NCI-H345 treated with DMSO at 0.1 percent for 48 hours (cell line): Measurements from ENCODE around the gene PHACTR3.

Source experiments
- DNase-seq: peaks from one replicate; lab custom pipeline; 2025; ENCODE audit not compliant: unreplicated experiment; lab: John Stamatoyannopoulos, UW

Gene PHACTR3

DNA sequence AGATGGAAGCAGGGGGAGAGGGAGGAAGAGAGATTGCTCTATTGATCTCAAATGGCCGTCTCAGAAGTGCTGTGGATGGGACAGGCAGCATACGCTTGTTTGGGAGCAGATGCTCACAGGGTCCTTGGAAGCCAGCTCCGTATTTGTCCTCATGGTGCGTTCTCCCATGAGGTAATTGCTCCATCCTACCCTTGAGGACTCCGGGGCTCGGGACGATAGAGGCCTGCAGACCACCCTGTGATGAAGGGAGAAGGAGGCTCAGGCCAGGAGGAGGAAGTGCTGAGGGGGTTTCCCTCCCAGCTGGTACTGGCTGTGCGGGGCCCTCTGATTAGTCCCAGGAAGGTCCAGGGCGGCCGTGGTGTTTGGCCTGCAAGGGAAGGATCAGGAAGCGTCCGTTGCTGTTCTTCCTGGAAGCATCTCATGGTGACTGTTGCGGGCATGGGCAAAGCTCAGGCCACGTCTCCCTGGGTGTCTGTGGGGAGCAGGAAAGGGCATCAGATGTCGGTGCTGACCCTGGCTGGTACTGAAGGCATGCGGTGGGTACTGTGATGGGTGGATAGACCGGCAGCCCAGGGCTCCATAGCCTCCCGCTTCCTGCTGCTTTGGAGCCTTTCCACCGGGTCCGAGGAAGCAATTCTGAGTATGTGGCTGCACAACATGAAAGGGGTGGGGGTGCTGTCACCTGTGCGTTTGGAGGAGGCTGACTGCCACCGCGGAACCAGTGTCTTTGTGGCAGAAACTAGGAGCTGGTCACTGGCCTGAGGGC is 170.8 kb downstream of the PHACTR3 start:
- DNase-seq: no peak

DNA sequence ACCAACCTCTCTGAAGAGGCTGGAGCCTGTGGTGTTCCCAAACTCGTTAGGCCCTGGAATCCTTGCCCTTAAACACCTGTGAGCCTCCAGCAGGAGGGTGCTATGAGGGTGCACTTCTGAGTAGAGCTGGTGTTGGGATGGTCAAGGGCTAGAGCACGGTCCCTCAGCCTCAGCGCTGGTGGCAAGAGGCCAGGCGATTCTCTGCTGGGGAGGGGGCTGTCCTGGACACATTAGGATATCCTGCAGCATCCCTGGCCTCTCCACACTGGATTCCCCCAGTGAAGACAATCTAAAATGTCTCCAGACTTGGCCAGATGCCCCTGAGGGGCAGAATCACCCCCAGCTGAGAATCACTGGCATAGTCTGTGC is 171.3 kb downstream of the PHACTR3 start:
- DNase-seq: no peak

- DNase-seq: no peak
Measured at GRCh38 chr20:59776059-59776603, 171.8 kb downstream of the PHACTR3 start.

DNA sequence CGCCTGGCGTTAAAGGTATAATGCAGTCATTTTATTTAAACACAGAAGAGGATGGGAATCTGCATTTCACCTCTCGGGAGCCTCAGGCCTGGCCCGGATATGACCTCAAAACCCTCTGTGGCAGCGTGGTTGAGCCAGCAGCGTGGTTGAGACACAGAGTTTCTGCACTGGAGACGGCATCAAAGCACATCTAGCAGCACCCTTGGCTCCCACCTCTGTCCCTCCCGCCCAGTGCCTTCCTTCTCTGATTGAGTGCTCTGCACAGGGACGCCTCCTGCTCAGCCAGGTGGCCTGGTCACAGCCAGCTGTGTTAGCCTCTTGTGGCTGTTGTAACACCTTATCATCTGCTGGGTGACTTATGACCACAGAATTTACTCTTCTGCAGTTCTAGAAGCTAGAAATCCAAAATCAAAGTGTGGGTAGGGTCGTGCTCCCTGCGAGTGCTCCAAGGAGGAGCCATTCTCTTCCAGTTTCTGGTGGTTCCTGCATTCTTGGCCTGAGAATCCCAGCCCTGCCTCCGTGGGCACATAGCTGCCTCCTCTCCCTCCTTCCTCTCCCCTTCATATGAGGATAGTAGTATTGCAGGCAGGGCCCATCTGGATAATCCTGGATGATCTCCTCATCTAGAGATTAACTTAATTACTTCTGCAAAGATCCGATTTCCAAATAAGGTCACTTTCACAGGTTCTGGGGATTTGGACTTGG is 172.4 kb downstream of the PHACTR3 start:
- DNase-seq: no peak

DNA sequence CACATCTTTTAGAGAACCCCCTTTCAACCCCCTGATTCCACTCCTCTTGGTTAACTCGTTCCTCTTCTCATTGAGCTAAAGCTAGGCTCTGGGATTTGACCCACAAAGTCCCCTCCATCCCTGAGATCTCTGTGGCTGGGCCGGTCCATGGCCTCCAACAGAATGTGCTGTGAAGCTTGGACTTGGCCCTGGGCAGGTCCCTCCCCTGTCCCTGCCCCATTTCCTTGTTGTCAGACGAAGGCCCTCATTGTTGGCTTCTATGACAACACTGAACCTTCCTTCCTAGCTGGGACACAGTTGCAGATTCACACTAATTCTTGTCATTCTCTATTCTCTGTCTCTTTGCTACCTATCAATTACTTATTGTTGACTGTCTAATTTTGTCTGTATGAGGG is 173.0 kb downstream of the PHACTR3 start:
- no peak for DNase-seq

DNA sequence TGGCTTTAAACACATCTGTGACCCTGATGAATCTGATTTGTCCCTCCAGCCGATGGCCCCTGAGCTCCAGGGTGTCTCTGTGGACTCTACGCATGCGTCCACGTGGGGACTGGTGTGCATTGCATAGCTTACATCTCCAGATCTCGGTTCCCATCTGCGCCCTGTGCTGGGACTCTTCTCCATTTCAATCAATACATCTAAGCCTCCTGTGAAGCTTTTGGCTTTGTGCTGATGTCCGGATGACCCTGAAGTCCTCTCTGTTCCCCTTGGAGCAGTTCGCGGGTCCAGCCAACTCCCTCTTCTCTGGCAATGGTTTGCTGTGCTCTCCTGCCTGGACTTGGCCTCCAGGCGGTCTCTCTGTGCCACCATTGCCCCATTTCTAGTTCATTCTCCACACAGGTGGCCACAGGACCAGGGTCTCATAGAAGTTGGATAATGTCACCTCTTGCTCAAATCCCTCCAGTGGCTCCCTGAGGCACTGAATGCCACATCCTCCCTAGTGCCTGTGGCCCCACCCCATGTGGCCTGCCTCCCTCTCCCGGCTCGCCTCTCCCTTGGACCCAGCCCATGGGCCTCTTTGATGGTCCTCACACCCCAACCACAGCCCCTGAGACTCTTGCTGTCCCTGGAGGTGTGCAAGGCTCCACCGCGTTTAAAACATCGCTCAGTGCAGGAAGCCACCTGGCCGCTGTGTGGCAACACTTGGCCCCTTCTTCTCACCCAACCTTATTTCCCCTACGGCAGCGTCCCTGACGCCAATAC is 173.7 kb downstream of the PHACTR3 start:
- DNase-seq: no peak

GRCh38 chr20:59778615-59779200 is 174.4 kb downstream of the PHACTR3 start:
- DNase-seq: no peak

DNA sequence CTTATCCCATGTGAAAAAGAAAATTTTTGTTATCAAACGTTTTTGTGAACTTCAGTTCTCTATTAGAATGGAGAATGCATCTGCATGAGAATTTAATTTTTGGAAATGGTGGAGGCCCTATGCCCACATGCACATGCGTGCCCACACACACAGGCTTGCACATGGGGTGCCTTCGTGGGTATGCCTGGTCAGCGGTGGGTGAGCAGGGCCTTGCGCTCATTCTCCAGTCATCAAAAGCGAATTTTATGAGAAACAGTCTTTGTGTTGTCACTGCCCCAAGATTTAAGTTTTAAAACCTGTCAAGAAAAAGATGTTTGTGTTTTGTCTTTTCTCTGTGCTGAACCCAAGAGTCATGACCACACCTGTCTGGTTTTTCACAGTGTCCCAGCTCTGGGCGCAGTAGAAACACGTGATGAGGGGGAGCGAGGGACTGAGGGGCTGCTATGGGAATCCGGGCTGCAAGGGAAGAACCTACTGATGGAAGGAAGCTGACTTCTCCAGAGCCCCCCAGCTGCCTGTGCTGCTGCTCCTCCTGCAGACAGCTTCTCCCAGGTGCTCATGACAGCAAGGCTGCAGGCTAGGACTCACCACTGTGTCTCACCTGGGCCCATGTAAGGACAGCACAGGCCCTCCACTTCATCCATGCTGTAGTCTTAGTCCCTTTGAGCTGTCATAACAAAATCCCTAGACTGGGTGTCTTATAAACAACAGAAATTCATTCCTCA is 175.5 kb downstream of the PHACTR3 start:
- DNase-seq: no peak

DNA sequence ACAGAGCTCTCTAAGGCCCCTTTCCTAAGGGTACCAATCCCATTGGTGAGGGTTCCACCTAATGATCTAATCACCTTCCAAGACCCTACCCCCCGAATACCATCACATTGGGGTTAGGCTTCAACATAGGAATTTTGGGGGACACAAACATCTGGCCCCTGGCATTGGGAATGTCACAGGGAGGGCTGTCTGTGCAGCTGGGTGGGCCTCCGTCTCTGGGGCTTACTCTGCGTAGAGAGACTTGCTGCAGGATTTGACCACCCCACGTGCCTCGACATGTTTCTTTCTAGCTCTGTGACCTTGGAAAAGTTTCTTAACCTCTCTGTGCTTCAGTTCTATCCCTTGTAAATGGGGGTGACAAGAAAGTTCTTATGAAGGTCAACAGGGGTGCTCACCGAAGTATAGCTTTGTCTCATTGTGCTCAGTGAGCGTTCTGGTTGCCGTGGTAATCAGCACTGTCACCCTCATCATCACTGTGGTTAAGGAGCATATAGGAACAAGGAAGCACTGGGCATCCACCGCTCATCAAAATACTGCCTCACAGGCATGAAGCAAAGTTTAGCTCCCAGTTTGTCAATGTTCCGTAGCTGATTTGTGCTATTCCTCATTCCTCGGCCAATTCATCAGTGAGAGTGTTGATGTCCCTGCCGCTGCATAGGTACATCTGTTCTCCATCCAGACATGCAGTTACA is 176.3 kb downstream of the PHACTR3 start:
- no peak for DNase-seq

- no peak for DNase-seq
Measured at GRCh38 chr20:59781226-59781625, 176.9 kb downstream of the PHACTR3 start.

DNA sequence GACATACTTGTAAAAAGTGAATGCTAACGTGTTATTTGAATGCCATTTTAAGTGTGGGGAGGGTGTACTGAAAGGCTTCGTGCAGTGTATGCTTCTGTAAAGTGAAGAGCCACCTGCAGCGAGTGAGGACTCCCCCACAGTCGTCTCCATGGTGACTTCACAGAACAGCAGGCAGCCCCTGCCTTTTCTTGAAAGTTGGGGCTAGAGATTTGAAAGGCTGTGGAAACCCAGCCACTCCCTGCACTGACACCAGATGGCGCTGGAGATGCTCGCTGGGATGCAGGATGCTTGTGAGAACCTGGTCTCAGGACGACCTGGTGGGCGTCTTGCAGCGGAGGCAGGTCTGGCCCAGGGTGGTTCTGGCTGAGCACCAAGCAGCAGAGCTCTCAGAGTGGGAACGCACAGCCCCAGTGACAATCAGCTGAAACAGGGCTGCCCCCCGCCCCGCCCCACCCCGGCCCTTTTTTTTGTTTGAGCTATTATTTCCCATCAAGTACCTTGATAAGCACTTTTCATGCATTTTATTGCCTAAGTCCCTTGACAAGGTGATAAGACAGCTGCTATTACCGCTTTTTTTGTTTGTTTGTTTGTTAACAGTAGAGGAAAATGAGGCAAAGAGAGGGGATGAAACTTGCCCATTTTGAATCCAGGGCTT is 178.8 kb downstream of the PHACTR3 start:
- DNase-seq: peak; percentile 21

- DNase-seq: no peak
Measured at GRCh38 chr20:59783641-59784010, 179.3 kb downstream of the PHACTR3 start.

DNA sequence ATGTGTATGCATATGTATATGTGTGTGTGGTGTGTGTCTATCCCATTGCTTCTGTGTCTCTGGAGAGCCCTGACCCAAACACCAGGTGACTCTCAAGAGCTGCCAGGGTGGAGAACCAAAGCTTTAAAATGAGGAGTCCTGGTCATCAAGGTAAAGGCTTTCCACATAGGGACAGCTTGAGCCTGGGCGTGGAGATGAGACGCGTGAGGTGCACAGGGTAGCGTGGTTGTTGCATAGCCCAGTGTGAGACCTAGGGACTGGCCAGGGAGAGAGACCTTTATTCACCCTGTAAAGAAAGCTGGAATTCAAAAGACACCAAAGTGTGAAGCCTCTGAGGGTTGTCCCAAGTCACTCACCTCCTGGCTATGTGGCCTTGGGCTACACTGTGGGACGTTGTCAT is 180.0 kb downstream of the PHACTR3 start:
- no peak for DNase-seq

DNA sequence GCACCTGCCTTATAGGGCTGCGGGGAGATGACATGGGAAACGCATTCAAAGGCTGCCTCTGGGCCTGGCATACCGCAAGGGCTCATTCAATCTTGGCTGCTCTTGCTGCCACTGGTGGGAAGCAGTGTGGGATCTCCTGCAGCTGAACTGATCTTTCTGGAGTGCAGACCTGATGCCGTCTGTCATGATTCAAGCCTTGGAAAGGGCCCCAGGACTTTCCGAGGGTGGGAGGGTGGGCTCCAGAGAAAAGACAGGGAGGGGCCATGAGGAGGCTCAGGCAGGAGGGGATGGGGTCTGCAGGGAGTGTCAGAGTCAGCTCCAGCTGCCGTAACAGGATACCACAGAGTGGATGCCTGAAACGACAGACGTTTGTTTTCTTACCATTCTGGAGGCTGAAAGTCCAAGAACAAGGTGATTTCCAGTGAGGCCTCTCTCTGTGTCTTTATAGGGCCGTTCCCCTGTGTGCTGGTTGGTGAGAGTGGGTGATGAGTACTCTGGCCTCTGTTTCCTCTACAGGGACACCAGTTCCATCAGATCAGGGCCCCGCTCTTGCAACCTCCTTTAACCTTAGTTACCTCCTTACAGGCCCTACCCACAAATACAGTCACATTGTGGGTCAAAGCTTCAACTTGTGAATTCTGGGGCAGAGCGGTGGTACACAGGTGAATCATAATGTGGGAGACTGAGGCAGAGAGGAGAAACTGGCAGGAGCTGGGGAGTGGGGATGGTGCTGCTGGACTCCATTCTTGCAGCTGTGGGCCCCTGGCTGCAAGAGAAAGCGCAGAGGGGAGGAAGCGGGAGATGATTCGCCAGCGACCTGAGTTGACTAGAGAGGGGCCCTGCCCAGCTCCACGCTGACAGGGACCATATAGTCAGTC is 180.7 kb downstream of the PHACTR3 start:
- no peak for DNase-seq

- no peak for DNase-seq
Measured at GRCh38 chr20:59785669-59785959, 181.3 kb downstream of the PHACTR3 start.

GRCh38 chr20:59785986-59786795 is 181.9 kb downstream of the PHACTR3 start:
- DNase-seq: no peak

DNA sequence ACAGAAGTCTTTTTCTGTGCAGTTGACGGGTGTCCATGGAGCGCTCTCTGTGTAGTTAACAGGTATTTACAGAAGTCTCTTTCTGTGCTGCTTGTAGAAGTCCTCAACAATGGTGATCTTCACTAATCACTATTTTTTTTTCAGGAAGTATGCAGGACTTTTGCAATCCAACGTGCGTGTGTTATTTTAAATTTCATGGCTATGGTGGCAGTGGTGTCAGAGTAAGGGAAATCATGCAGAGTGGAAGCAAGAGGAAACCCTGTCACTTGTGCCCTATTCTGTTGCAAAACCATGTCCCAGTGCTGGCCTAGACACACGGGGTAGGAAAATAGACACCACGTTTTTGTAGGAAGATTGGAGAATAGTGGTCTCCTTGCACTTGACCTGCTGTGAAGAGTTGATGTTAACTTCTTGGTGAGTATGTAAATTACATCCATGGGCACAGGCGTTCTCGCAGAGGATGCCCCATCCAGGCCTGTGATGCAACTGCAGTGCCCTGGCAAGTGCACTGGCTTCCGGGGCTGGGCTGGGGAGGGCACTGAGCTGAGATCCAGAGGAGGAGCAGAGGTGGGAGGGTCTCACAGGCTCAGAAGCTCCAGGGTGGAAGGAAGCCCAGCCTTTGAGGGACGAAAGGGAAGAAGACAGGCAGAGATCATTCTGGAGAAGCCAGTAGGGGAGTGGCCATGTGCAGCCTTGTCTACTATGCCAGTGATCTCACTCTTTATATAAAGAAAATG is 182.6 kb downstream of the PHACTR3 start:
- no peak for DNase-seq
